PC-9 (cell line): ENCODE results near the gene DOCK3. TPM values are rescaled to one million over a fixed set of nuclear protein-coding genes. Genes with fewer than 3 reads are reported as not detected.

ENCODE experiments used
- BruUV-seq: library from RNA; stranded (reverse); fragments of 400-500 nt; replicated peaks from 2 replicates; lab custom pipeline; 2021; lab: Mats Ljungman, UMichigan
- CTCF ChIA-PET: fragments of 300-600 bp; sonication (Branson Sonifier 250); formaldehyde crosslinking; loops from one replicate; lab custom pipeline; 2022; ENCODE audit warnings: antibody characterized with exemption; lab: Charles Lee
- POLR2A ChIA-PET: fragments of 300-600 bp; sonication (Branson Sonifier 250); formaldehyde crosslinking; loops from one replicate; lab custom pipeline; 2022; ENCODE audit warnings: antibody characterized with exemption; ENCODE audit not compliant: unreplicated experiment; lab: Charles Lee
- DNase-seq, 2 experiments: peaks; one replicate each; pipeline versions ENCODE4 v3.0.0 to v3.0.0-alpha.2; 2015 to 2022; ENCODE audit warnings: mixed read lengths in 1 of 2
- H2AFZ ChIP-seq: fragments of 200-600 bp; sonication (generic); 2 replicates; pipeline ENCODE4 v1.8.1; 2017; ENCODE audit warnings: antibody characterized with exemption
- H3F3A ChIP-seq: fragments of 200-600 bp; sonication (generic); 2 replicates; pipeline ENCODE4 v1.8.1; 2017; ENCODE audit warnings: antibody characterized with exemption, mild to moderate bottlenecking, low read depth; ENCODE audit not compliant: insufficient read depth
- H3K27ac ChIP-seq: fragments of 200-600 bp; sonication (generic); 2 replicates; pipeline ENCODE4 v1.6.1; 2016; ENCODE audit warnings: mixed run types
- H3K27me3 ChIP-seq: fragments of 200-600 bp; sonication (generic); 2 replicates; pipeline ENCODE4 v1.6.1; 2016; ENCODE audit warnings: low read depth, mixed run types; ENCODE audit not compliant: insufficient read depth
- H3K36me3 ChIP-seq: fragments of 200-600 bp; sonication (generic); 2 replicates; pipeline ENCODE4 v1.6.1; 2016; ENCODE audit warnings: low read depth, mixed run types
- H3K4me1 ChIP-seq: fragments of 200-600 bp; sonication (generic); replicated peaks from 2 replicates; pipeline ENCODE4 v1.6.1; 2016; ENCODE audit warnings: mixed run types; ENCODE audit not compliant: insufficient read depth
- H3K4me2 ChIP-seq: fragments of 200-600 bp; sonication (generic); 2 replicates; pipeline ENCODE4 v1.6.1; 2017; ENCODE audit warnings: mixed run types
- H3K4me3 ChIP-seq: fragments of 200-600 bp; sonication (generic); 2 replicates; pipeline ENCODE4 v1.6.1; 2016; ENCODE audit warnings: mixed run types
- H3K79me2 ChIP-seq: fragments of 200-600 bp; sonication (generic); 2 replicates; pipeline ENCODE4 v1.6.1; 2017; ENCODE audit warnings: low read depth, mixed run types
- H3K9me2 ChIP-seq: fragments of 200-600 bp; sonication (generic); 2 replicates; pipeline ENCODE4 v1.8.1; 2017; ENCODE audit warnings: mild to moderate bottlenecking; ENCODE audit not compliant: insufficient read depth
- H3K9me3 ChIP-seq: fragments of 200-600 bp; sonication (generic); 2 replicates; pipeline ENCODE4 v1.8.1; 2016; ENCODE audit warnings: low read depth; ENCODE audit not compliant: insufficient read depth
- H4K20me1 ChIP-seq: fragments of 200-600 bp; sonication (generic); 2 replicates; pipeline ENCODE4 v1.8.1; 2017; ENCODE audit not compliant: insufficient read depth
- CTCF ChIP-seq: fragments of 200-600 bp; sonication (generic); conservative IDR thresholded peaks from 2 replicates; pipeline ENCODE4 v1.6.1; 2017; ENCODE audit warnings: mixed run types, antibody characterized with exemption, mild to moderate bottlenecking, moderate library complexity
- EZH2 ChIP-seq: fragments of 200-600 bp; sonication (generic); IDR thresholded peaks from 2 replicates; pipeline ENCODE4 v1.8.0; 2017; ENCODE audit warnings: antibody characterized with exemption, low read depth
- intact Hi-C: fragments of 100-400 bp; cut with micrococcal nuclease; formaldehyde crosslinking; loops from one replicate; pipeline ENCODE4 v1.10.0; 2022; ENCODE audit not compliant: unreplicated experiment
- total RNA-seq: library from RNA; stranded (reverse); gene quantifications from 2 replicates; pipeline ENCODE4 v1.2.3, GENCODE V29; 2021

The DOCK3 gene
- total RNA-seq, 1 experiment from 2014 or later = 16.9 TPM

GRCh38 chr3:51401735-51402134 is 727.0 kb downstream of the DOCK3 start:
- Histone ChIP-seq H2AFZ (no peak overlapping the region), H3K9me2 (no peaks in the 10 kb centered on the region), H3F3A (peaks cover 12% of the 10 kb centered on the region), H3K9me3 (no peaks in the 10 kb centered on the region), H3K4me3 (no peak overlapping the region), H3K4me2 (no peak overlapping the region), H4K20me1 (no peaks in the 10 kb centered on the region), H3K27me3 (no peaks in the 10 kb centered on the region), H3K4me1 (no peaks in the 10 kb centered on the region), H3K27ac (no peak overlapping the region), H3K36me3 (no peaks in the 10 kb centered on the region), H3K79me2 (no peaks in the 10 kb centered on the region)
- DNase-seq = no peak
- no TSS peak for BruUV-seq
- ChIA-PET POLR2A (no interaction called here), CTCF (no interaction called here)
- TF ChIP-seq EZH2 (no peak), CTCF (no peak)
- intact Hi-C loops = no loop called here

GRCh38 chr3:51403675-51404074 is 728.9 kb downstream of the DOCK3 start:
- H3K4me2 ChIP-seq = no peak overlapping the region
- no peak overlapping the region for H3K27ac ChIP-seq
- H3K36me3 ChIP-seq = no peaks in the 10 kb centered on the region
- POLR2A ChIA-PET = no interaction called here
- BruUV-seq = no TSS peak
- no peak overlapping the region for H3K4me3 ChIP-seq
- no peak overlapping the region for H2AFZ ChIP-seq
- H3K4me1 ChIP-seq = no peaks in the 10 kb centered on the region
- DNase-seq = no peak
- intact Hi-C loops = no loop called here
- TF ChIP-seq CTCF (no peak), EZH2 (no peak)
- H3K9me3 ChIP-seq = no peaks in the 10 kb centered on the region
- no peaks in the 10 kb centered on the region for H3F3A ChIP-seq
- CTCF ChIA-PET = no interaction called here
- no peaks in the 10 kb centered on the region for H3K9me2 ChIP-seq
- H4K20me1 ChIP-seq = no peaks in the 10 kb centered on the region
- H3K79me2 ChIP-seq = no peaks in the 10 kb centered on the region
- H3K27me3 ChIP-seq = no peaks in the 10 kb centered on the region

- no peaks in the 10 kb centered on the region for H3K27me3 ChIP-seq
- intact Hi-C loops = no loop called here
- H3K9me3 ChIP-seq = no peaks in the 10 kb centered on the region
- H3F3A ChIP-seq = no peaks in the 10 kb centered on the region
- TF ChIP-seq CTCF (no peak), EZH2 (no peak)
- 0 out of 2 replicates have a peak, but pooled peaks cover 11% of the 10 kb centered on the region for H3K36me3 ChIP-seq
- no peak for DNase-seq
- no peak overlapping the region for H3K27ac ChIP-seq
- H3K4me2 ChIP-seq = no peak overlapping the region
- ChIA-PET POLR2A (interaction anchor here (0.6 kb wide), 1 partner anchor 215 kb away, joined by 8 read pairs; no protein-coding TSS in a partner anchor), CTCF (interaction anchor here (0.6 to 0.7 kb wide), 3 partner anchors 55 to 1502 kb away, joined by 3 to 12 read pairs (median 4); no protein-coding TSS in a partner anchor)
- no peaks in the 10 kb centered on the region for H3K4me1 ChIP-seq
- H3K9me2 ChIP-seq = no peaks in the 10 kb centered on the region
- H4K20me1 ChIP-seq = no peaks in the 10 kb centered on the region
- no peak overlapping the region for H2AFZ ChIP-seq
- BruUV-seq = no TSS peak
- no peak overlapping the region for H3K4me3 ChIP-seq
- H3K79me2 ChIP-seq = no peaks in the 10 kb centered on the region
Measured at GRCh38 chr3:51408021-51408420, 733.3 kb downstream of the DOCK3 start.
